Ascending aorta (tissue), 2 donors: Measurements from ENCODE around the gene TRAP1. TPM values are rescaled to one million over a fixed set of nuclear protein-coding genes. Genes with fewer than 3 reads are reported as not detected.

Experiments
- DNase-seq, 2 donors: peaks; one replicate each; pipeline ENCODE4 v3.0.0-alpha.2; 2019; ENCODE audit warnings: low spot score in 2 of 2
- H3K27ac ChIP-seq, 2 donors: fragments of 200-600 bp; sonication (generic); one replicate each; pipeline ENCODE4 v1.5.1; 2016 to 2017; ENCODE audit warnings: mild to moderate bottlenecking in 1 of 2
- H3K27me3 ChIP-seq: fragments of 200-600 bp; sonication (generic); one replicate; pipeline ENCODE4 v1.5.1; 2017
- H3K36me3 ChIP-seq, 2 donors: fragments of 200-600 bp; sonication (generic); one replicate each; pipeline ENCODE4 v1.5.1; 2016
- H3K4me1 ChIP-seq, 2 donors: fragments of 200-600 bp; sonication (generic); one replicate each; pipeline ENCODE4 v1.5.1; 2016 to 2017; ENCODE audit warnings: mild to moderate bottlenecking in 1 of 2
- H3K4me3 ChIP-seq, 2 donors: fragments of 200-600 bp; sonication (generic); one replicate each; pipeline ENCODE4 v1.5.1; 2016 to 2017; ENCODE audit warnings: mild to moderate bottlenecking in 1 of 2
- H3K9me3 ChIP-seq, 2 donors: fragments of 200-600 bp; sonication (generic); one replicate each; pipeline ENCODE4 v1.5.1; 2016
- CTCF ChIP-seq, 3 experiments: fragments of 200-600 bp in 2 of 3; fragments of 450-650 bp in 1 of 3; sonication (generic) in 2 of 3; IDR thresholded peaks; one replicate each; pipeline ENCODE4 v1.5.1; 2016 to 2019; ENCODE audit warnings: antibody characterized with exemption in 3 of 3, mild to moderate bottlenecking in 1 of 3, moderate library complexity in 1 of 3
- intact Hi-C: fragments of 100-400 bp; cut with DNase I; formaldehyde crosslinking; loops from one replicate; pipeline ENCODE4 v1.15.1; 2023
- total RNA-seq: library from RNA; depleted of rRNA; stranded (reverse); fragments of >200 nt; gene quantifications from one replicate; pipeline ENCODE4 v1.1.0, GENCODE V29; 2016

The TRAP1 gene
- total RNA-seq, 1 donor from 2014 or later: 169 TPM

- H3K4me3 ChIP-seq: no peak overlapping the region
- H3K36me3 ChIP-seq: peaks cover 42 to 68% of the 10 kb centered on the region in 2 donors
- peaks cover 0 to 20% of the 10 kb centered on the region in 2 donors for H3K4me1 ChIP-seq
- no peaks in the 10 kb centered on the region for H3K27me3 ChIP-seq
- TF ChIP-seq CTCF (IDR thresholded peaks at IDR 0.05): no peak
- no peak for DNase-seq
- intact Hi-C loops: no loop called here
- H3K27ac ChIP-seq: peak overlapping the region; percentile 5 to 19
- H3K9me3 ChIP-seq: no peaks in the 10 kb centered on the region
Measured at GRCh38 chr16:3754081-3754703, 36.9 kb upstream of the TRAP1 start.

- no peak for DNase-seq
- H3K4me3 ChIP-seq: no peak overlapping the region
- H3K4me1 ChIP-seq: peaks cover 0 to 20% of the 10 kb centered on the region in 2 donors
- intact Hi-C loops: no loop called here
- H3K36me3 ChIP-seq: peaks cover 44 to 67% of the 10 kb centered on the region in 2 donors
- H3K27me3 ChIP-seq: no peaks in the 10 kb centered on the region
- no peaks in the 10 kb centered on the region for H3K9me3 ChIP-seq
- no peak overlapping the region for H3K27ac ChIP-seq
- no peak for TF ChIP-seq CTCF (IDR thresholded peaks at IDR 0.05)
Measured at GRCh38 chr16:3752984-3753383, 35.7 kb upstream of the TRAP1 start.

GRCh38 chr16:3751878-3752277, 34.6 kb upstream of the TRAP1 start:
- DNase-seq: no peak
- Histone ChIP-seq H3K4me1 (peaks cover 0 to 20% of the 10 kb centered on the region in 2 donors), H3K9me3 (no peaks in the 10 kb centered on the region), H3K27ac (peak overlapping the region in 1 of 2 donors; percentile 5), H3K36me3 (peaks cover 42 to 64% of the 10 kb centered on the region in 2 donors), H3K4me3 (no peak overlapping the region), H3K27me3 (no peaks in the 10 kb centered on the region)
- TF ChIP-seq CTCF (IDR thresholded peaks at IDR 0.05): no peak
- intact Hi-C loops: no loop called here

GRCh38 chr16:3748307-3748706, 31.0 kb upstream of the TRAP1 start:
- intact Hi-C loops: no loop called here
- DNase-seq: peak in 1 of 2 donors; percentile 57

GRCh38 chr16:3745751-3746355, 28.5 kb upstream of the TRAP1 start:
- Histone ChIP-seq H3K4me1 (peaks cover 0 to under 1% of the 10 kb centered on the region in 2 donors), H3K27me3 (no peaks in the 10 kb centered on the region), H3K4me3 (no peak overlapping the region), H3K36me3 (peaks cover 77 to 80% of the 10 kb centered on the region in 2 donors), H3K9me3 (no peaks in the 10 kb centered on the region), H3K27ac (no peak overlapping the region)
- DNase-seq: no peak
- intact Hi-C loops: no loop called here
- TF ChIP-seq CTCF (IDR thresholded peaks at IDR 0.05): no peak

More at GRCh38 chr16:3748307-3748706, 31.0 kb upstream of the TRAP1 start:
- Histone ChIP-seq H3K4me3 (no peak overlapping the region), H3K36me3 (peaks cover 60 to 72% of the 10 kb centered on the region in 2 donors), H3K9me3 (no peaks in the 10 kb centered on the region), H3K27me3 (no peaks in the 10 kb centered on the region), H3K4me1 (peaks cover 0 to 7% of the 10 kb centered on the region in 2 donors), H3K27ac (no peak overlapping the region)
- no peak for TF ChIP-seq CTCF (IDR thresholded peaks at IDR 0.05)
